NK-92 treated with Interleukin-12 subunit alpha and Interleukin-12 subunit beta, amount 100 ng/mL, for 24 hours (cell line): ENCODE measurements around the gene EGFR.

Experiments used
- DNase-seq: peaks from one replicate; lab custom pipeline; 2025; lab: John Stamatoyannopoulos, UW

Gene EGFR

GRCh38 chr7:55172881-55173609, 154.2 kb downstream of the EGFR start:
- DNase-seq = no peak

DNA sequence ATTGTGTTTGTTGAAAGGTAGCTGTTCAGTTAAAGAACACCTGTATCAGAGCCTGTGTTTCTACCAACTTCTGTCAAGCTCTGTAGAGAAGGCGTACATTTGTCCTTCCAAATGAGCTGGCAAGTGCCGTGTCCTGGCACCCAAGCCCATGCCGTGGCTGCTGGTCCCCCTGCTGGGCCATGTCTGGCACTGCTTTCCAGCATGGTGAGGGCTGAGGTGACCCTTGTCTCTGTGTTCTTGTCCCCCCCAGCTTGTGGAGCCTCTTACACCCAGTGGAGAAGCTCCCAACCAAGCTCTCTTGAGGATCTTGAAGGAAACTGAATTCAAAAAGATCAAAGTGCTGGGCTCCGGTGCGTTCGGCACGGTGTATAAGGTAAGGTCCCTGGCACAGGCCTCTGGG, 154.9 kb downstream of the EGFR start:
- DNase-seq = no peak

GRCh38 chr7:55174456-55174855, 155.6 kb downstream of the EGFR start:
- no peak for DNase-seq

DNA sequence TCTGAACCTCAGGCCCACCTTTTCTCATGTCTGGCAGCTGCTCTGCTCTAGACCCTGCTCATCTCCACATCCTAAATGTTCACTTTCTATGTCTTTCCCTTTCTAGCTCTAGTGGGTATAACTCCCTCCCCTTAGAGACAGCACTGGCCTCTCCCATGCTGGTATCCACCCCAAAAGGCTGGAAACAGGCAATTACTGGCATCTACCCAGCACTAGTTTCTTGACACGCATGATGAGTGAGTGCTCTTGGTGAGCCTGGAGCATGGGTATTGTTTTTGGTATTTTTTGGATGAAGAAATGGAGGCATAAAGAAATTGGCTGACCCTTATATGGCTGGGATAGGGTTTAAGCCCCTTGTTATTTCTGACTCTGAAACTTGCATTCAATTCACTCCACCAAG, 156.0 kb downstream of the EGFR start:
- no peak for DNase-seq

DNA sequence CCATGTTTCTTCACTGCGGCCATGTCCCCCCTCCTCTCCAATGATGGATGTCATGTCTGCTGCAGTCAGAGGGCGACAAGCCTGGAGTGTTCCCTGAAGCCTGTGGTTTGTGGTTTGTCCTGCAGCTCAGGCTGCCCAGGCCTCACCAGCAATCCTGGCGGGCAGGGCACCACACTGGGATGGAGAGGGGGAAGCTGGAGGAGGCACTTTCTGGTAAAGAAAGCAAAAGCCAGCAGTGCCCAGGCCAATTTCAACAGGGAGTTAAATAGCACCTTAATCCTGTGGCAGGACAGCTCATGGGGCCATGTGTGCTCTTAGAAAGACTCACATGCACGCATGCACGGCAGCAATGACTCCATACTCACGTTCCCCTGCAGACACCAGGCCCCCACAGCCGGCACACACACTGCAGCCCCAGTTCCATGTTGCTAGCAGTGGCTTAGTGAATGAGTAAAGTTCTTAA, 158.3 kb downstream of the EGFR start:
- DNase-seq = no peak

DNA sequence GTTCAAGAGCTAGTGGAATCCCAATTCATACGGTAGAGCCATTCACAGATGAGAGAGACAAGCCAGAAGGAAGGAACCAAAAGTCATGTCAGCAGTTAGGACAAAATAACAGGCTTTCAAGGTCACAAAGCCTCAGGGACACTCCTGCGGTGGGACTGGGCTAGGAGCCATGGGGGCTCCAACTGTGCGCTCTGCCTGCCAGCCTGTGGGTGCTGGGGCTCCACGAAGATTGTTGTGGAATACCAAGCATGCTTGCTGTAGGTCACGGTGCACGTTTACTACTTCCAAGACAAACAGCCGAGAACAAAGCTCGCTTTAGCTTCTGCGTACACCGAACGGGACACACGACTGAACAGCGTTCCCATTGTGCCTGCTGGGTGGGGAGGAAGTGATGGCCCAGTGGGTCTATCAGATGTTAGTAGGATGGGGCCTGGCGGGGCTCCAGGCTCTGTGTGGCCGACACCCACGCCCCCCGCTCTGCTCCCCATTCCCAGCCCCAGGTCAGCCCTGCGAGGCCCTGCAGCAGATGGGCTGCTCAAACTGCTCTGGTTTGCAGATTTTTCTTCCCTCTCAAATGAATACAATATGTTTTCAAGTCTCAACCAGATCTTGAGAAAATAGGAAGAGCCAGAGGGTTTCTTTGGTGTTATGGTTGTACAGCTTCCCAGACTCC, 158.9 kb downstream of the EGFR start:
- no peak for DNase-seq

GRCh38 chr7:55178292-55178862, 159.6 kb downstream of the EGFR start:
- DNase-seq = no peak

DNA sequence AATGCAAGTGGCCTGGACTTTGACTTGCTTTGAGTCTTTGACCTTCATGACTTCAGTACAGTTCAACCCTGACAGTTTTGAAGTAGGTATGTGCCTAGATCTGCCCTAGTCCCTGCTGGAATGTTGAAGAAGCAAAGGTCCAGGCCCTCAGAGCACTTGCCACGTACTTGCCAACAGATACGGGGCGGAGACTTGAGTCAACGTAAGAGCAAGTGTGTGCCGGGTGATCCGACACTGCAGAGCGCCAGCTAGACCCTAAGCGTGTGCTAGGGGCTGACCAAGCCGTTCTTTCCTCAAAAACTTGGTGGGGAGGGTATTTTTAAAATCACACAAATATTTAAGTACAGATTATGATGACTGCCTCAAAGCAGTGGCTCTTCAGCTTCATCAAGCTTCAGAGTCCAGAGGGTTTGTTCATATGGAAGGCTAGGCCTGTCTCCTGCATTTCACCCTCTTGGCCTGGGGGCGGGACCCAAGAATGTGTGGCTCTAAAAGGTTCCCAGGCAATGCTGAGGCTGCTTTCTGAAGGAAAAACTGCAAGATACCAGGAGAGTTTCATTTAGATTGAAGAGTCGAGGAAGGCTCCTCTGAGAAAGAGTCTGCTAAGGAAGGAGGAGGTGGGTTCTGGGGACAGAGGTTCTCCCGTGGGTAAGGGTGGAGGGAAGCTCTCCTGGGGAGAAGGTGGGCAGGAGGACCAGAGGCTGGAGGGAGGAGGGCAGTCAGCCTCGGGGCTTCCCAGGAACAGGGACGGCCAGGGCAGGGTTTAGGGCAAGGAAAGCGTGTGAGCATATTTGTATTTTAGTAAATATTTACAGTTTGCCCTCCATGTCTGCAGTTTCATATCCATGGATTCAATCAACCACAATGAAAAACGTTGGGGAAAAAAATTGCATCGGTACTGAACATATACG, 160.3 kb downstream of the EGFR start:
- no peak for DNase-seq

DNA sequence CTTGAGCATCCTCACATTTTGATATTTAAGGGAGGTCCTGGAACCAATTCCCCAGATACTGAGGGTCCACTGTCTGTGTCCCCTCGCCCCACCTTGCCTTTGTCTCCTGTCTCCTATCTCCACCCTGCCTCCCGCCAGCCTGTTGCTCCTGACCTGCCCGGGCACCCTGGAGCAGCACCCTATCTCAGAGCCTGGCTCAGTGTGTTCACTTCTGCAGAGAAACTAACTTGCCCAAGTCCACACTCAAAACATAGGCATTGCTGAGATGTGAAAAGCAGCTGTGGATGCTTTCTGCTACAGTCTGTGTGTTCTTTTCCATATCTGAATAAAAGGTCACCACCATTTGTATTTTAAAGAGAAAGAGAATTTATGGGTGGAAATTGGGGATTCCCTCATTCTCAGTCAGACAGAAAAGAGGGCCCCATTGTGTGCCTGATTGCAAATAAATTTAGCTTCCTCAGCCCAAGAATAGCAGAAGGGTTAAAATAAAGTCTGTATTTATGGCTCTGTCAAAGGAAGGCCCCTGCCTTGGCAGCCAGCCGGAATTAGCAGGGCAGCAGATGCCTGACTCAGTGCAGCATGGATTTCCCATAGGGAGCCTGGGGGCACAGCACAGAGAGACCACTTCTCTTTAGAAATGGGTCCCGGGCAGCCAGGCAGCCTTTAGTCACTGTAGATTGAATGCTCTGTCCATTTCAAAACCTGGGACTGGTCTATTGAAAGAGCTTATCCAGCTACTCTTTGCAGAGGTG, 161.3 kb downstream of the EGFR start:
- DNase-seq = no peak

DNA sequence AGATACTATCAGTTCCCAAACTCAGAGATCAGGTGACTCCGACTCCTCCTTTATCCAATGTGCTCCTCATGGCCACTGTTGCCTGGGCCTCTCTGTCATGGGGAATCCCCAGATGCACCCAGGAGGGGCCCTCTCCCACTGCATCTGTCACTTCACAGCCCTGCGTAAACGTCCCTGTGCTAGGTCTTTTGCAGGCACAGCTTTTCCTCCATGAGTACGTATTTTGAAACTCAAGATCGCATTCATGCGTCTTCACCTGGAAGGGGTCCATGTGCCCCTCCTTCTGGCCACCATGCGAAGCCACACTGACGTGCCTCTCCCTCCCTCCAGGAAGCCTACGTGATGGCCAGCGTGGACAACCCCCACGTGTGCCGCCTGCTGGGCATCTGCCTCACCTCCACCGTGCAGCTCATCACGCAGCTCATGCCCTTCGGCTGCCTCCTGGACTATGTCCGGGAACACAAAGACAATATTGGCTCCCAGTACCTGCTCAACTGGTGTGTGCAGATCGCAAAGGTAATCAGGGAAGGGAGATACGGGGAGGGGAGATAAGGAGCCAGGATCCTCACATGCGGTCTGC, 162.2 kb downstream of the EGFR start:
- no peak for DNase-seq

- DNase-seq = no peak
These were observed 162.9 kb downstream of the EGFR start for GRCh38 chr7:55181762-55182161.

GRCh38 chr7:55183897-55184296, 165.1 kb downstream of the EGFR start:
- no peak for DNase-seq

GRCh38 chr7:55185321-55185802, 166.5 kb downstream of the EGFR start:
- no peak for DNase-seq

- no peak for DNase-seq
These were observed 167.3 kb downstream of the EGFR start for GRCh38 chr7:55185941-55186609.

DNA sequence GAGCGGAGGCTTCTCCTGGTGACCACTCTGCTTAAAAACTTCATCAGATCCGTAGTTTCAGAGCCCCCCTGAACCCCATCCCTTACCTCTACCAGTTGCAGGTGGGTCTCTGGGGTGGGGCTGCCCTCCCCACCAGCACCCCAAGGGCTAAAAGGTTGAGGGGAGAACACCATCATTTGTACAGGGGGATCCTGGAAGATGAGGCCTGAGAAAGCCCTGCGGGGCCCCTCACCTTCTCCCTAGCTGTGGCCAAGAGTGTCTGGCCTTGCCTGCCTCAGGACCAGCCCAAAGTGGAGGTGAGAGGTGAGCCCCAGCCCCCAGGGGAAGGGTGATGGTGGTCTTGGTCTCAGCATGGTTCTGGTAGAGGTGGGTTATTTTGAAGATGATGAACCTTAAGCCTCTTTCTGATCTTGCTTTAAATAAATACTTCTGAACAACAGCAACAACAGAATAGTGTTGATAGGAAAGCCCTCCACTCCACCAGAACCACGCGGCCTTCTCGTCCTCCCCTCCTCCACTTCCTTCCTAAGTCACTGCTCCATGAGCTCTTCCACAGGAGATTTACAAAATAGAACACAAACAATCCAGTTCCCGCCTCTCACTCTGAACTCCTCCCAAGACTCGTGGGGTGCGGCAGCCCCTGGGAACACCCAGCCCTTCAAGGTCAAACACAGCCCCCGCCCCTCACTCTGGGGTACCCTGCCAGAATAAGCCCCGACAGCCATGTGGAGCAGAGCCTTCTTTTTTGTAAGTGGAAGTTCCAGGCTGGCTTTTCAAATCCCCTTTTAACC, 169.1 kb downstream of the EGFR start:
- no peak for DNase-seq

GRCh38 chr7:55188590-55189138, 169.8 kb downstream of the EGFR start:
- no peak for DNase-seq

DNA sequence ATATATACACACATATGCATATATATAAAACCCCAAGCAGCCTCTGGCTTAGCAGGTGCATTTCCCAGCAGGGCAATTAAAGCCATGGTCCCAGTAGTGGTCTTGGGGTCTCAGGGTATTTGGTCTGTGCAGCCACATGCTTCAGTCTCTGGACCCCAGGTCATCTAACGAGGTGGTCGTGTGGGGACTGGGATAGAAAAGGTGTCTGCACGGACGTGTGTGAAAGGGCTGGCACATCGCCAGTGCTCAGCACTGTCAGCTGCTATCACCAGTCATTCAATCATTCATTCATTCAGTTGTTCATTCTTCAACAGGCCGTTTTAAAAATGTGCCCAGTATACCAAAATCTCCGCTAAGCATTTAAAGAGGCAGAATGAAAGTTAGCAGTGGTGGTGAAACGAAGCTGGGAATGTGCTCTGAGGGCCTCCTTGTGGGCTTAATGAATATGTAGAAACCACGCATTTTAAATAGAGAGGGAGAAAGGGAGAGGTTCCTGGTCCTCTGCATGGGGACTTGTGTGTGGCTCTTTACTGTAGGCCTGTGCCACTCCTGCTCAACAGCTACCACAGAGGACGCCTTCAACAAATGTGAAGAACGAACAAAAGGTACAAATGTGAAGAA, 170.4 kb downstream of the EGFR start:
- no peak for DNase-seq

DNA sequence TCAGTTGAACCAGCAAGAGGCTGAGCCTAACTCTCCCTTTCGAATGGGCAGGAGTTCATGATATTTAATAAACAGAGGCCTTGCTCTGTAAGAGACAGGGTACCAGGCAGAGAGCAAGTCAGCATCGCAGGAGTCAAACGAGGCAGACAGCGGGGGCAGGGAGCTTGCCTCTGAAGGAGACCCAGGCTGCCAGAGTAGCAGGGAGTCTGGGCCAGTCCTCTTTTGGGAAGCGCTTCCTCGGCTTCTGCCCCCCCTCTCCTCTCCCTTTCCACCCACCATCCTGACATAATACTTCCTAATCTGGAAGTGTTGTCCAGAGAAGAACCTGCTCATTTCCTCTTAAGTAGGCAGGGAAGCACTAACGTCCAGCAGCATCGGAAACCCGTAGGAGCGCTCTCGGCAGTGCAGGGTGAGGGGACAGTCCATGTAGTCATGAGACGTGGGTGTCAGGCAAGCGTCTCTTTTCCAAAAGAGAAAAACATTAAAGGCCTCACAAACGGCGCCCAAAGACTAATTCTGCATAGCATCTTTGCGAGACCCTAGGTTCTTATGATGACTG, 171.1 kb downstream of the EGFR start:
- no peak for DNase-seq
